Esophagus muscularis mucosa (tissue), 4 donors: Measurements from ENCODE around the gene SNAPC3. TPM values are rescaled to one million over a fixed set of nuclear protein-coding genes. Genes with fewer than 3 reads are reported as not detected.

Source experiments
- DNase-seq: peaks from one replicate; pipeline ENCODE4 v3.0.0-alpha.2; 2017; ENCODE audit errors: extremely low spot score
- H3K27ac ChIP-seq, 4 donors: fragments of 200-600 bp; sonication (generic); replicated peaks in 1 of 4; 1 replicate in 3 of 4; 2 replicates in 1 of 4; pipeline ENCODE4 v1.5.1; 2016 to 2019; ENCODE audit warnings: mild to moderate bottlenecking in 1 of 4
- H3K27me3 ChIP-seq, 4 donors: fragments of 200-600 bp; sonication (generic); one replicate each; pipeline versions ENCODE4 v1.5.1 to v1.6.0; 2016 to 2019
- H3K36me3 ChIP-seq, 4 donors: fragments of 200-600 bp; sonication (generic); one replicate each; pipeline ENCODE4 v1.5.1; 2016 to 2019
- H3K4me1 ChIP-seq, 4 donors: fragments of 200-600 bp; sonication (generic); one replicate each; pipeline ENCODE4 v1.5.1; 2016 to 2019
- H3K4me3 ChIP-seq, 4 donors: fragments of 200-600 bp; sonication (generic); 1 replicate in 2 of 4; 2 replicates in 2 of 4; pipeline ENCODE4 v1.5.1; 2016 to 2019; ENCODE audit warnings: mild to moderate bottlenecking in 4 of 4, moderate library complexity in 1 of 4
- H3K9me3 ChIP-seq, 4 donors: fragments of 200-600 bp; sonication (generic); 1 replicate in 3 of 4; 2 replicates in 1 of 4; pipeline ENCODE4 v1.5.1; 2016 to 2019
- EP300 ChIP-seq: sonication (generic); formaldehyde crosslinking; IDR thresholded peaks from one replicate; pipeline ENCODE4 v1.6.1; 2017; ENCODE audit warnings: antibody characterized with exemption
- POLR2A ChIP-seq: fragments of 450-650 bp; IDR thresholded peaks from one replicate; pipeline ENCODE4 v1.6.1; 2017; ENCODE audit warnings: antibody characterized with exemption, moderate library complexity, mild to moderate bottlenecking, low read depth
- POLR2AphosphoS5 ChIP-seq, 2 donors: sonication (generic); formaldehyde crosslinking; IDR thresholded peaks; one replicate each; pipeline ENCODE4 v1.6.1; 2017; ENCODE audit warnings: antibody characterized with exemption in 2 of 2
- whole genome bisulfite sequencing: methylation state at CpG from one replicate; pipeline ENCODE4 v1.1.5; 2018; 5-methylcytosine and 5-hydroxymethylcytosine counted together
- intact Hi-C: fragments of 100-400 bp; cut with DNase I; formaldehyde crosslinking; loops from one replicate; pipeline ENCODE4 v1.15.1; 2023
- total RNA-seq, 4 donors: library from RNA; depleted of rRNA; stranded (reverse); fragments of >200 nt; gene quantifications; one replicate each; pipeline versions ENCODE4 v1.1.0 to v1.2.1, GENCODE V29; 2016
- TF ChIP-seq, protein P1 (sequence below), 3 experiments: fragments of 200-600 bp in 2 of 3; fragments of 450-650 bp in 1 of 3; sonication (generic) in 2 of 3; IDR thresholded peaks; one replicate each; pipeline ENCODE4 v1.5.1; 2017 to 2019; ENCODE audit warnings: antibody characterized with exemption in 3 of 3, mild to moderate bottlenecking in 2 of 3, moderate library complexity in 1 of 3

The SNAPC3 gene
- total RNA-seq, 4 donors from 2014 or later, result 26.3 to 38.8 (median 34.6) TPM

GRCh38 chr9:15461601-15462000 is 38.9 kb downstream of the SNAPC3 start:
- 59% methylated on average over 2 of the region's 2 CpGs for WGBS
- no peaks in the 10 kb centered on the region for H3K27me3 ChIP-seq
- H3K36me3 ChIP-seq, result peaks cover 12 to 81% (median 56%) of the 10 kb centered on the region in 4 donors
- H3K4me1 ChIP-seq, result peaks cover 0 to 8% (median 0%) of the 10 kb centered on the region in 4 donors
- no peak for DNase-seq
- no peaks in the 10 kb centered on the region for H3K9me3 ChIP-seq
- H3K4me3 ChIP-seq, result no peak overlapping the region
- intact Hi-C loops, result no loop called here
- TF ChIP-seq, protein P1, sequence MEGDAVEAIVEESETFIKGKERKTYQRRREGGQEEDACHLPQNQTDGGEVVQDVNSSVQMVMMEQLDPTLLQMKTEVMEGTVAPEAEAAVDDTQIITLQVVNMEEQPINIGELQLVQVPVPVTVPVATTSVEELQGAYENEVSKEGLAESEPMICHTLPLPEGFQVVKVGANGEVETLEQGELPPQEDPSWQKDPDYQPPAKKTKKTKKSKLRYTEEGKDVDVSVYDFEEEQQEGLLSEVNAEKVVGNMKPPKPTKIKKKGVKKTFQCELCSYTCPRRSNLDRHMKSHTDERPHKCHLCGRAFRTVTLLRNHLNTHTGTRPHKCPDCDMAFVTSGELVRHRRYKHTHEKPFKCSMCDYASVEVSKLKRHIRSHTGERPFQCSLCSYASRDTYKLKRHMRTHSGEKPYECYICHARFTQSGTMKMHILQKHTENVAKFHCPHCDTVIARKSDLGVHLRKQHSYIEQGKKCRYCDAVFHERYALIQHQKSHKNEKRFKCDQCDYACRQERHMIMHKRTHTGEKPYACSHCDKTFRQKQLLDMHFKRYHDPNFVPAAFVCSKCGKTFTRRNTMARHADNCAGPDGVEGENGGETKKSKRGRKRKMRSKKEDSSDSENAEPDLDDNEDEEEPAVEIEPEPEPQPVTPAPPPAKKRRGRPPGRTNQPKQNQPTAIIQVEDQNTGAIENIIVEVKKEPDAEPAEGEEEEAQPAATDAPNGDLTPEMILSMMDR (IDR thresholded peaks at IDR 0.05), result no peak
- TF ChIP-seq EP300 (no peak), POLR2AphosphoS5 (IDR thresholded peaks at IDR 0.05) (no peak), POLR2A (no peak)
- no peak overlapping the region for H3K27ac ChIP-seq

DNA sequence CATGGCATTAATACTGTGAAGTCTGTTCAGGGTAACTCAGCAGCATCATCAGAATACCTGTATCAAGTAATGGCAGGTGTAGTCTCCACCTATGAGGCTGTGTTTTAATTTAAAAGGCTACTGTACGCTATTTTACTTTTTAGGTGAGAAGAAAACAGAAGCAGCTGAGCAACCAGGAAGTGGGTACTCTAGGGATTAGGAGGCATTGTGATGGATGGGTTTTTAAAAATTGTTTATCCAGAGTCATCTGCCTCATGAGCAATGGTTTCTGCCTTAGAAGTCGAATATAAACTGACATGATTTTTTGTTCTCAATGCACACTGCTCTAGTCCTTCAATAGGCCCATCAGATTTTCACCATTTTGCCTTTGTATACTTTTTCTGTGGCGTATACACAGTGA is 45.5 kb downstream of the SNAPC3 start:
- no peaks in the 10 kb centered on the region for H3K27me3 ChIP-seq
- peaks cover 11 to 54% (median 37%) of the 10 kb centered on the region in 4 donors for H3K36me3 ChIP-seq
- intact Hi-C loops, result no loop called here
- DNase-seq, result no peak
- TF ChIP-seq, protein P1 (IDR thresholded peaks at IDR 0.05), result no peak
- TF ChIP-seq POLR2AphosphoS5 (IDR thresholded peaks at IDR 0.05), result peak in 1 of 2 donors; percentile 15
- WGBS, result 46% methylated on average over 3 of the region's 3 CpGs
- no peaks in the 10 kb centered on the region for H3K9me3 ChIP-seq
- peaks cover 0 to 33% (median 16%) of the 10 kb centered on the region in 4 donors for H3K4me1 ChIP-seq
- H3K27ac ChIP-seq, result peak overlapping the region in 2 of 4 donors; percentile 12 to 36
- H3K4me3 ChIP-seq, result no peak overlapping the region

- TF ChIP-seq POLR2A, result no peak
- 52% methylated on average over 1 of the region's 1 CpG for WGBS
- no peak overlapping the region for H3K27ac ChIP-seq
- H3K4me3 ChIP-seq, result no peak overlapping the region
- no peaks in the 10 kb centered on the region for H3K27me3 ChIP-seq
- H3K9me3 ChIP-seq, result no peaks in the 10 kb centered on the region
- no peak for DNase-seq
- peaks cover 0 to 33% (median 16%) of the 10 kb centered on the region in 4 donors for H3K4me1 ChIP-seq
- H3K36me3 ChIP-seq, result peaks cover 11 to 54% (median 34%) of the 10 kb centered on the region in 4 donors
- intact Hi-C loops, result no loop called here
Measured at GRCh38 chr9:15469406-15469805, 46.7 kb downstream of the SNAPC3 start.

- TF ChIP-seq POLR2AphosphoS5 (IDR thresholded peaks at IDR 0.05) (no peak), POLR2A (no peak), EP300 (no peak)
- TF ChIP-seq, protein P1 (IDR thresholded peaks at IDR 0.05), result no peak
- intact Hi-C loops, result loop anchor here (10.0 kb wide), 1 partner anchor 45 kb away; the partner anchor contains the start of gene SNAPC3
- H3K27ac ChIP-seq, result no peak overlapping the region
Measured at GRCh38 chr9:15469862-15470261, 47.2 kb downstream of the SNAPC3 start.

DNA sequence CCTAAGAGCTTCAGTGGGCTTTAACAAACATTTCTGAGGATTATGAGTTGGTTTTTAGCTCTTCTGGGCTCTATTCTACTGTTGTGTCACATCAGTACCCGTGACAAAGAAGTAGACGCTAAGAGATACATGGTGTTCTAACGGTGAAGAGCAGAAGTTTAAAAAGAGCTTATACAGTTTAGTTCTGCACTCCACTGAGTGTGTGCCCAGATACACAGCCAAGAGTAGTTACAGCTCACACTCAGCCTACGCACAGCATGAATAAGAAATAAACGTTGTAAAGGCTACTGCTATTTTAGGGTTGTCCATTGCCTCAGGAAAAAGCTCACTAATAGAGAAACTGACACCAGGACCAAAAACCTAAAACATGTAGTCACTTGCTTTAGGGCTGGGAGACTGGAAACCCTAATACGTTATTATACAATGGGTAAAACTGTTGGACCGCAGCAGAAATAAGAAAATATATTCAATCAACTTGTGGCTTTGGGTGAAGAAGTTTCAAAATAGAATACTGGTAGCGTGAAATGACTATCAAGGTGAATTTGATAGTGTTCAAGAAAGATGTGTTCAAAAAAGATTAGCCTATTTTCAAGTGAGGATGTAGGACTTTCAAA is 53.4 kb downstream of the SNAPC3 start:
- peaks cover 3 to 36% (median 19%) of the 10 kb centered on the region in 4 donors for H3K36me3 ChIP-seq
- no peak overlapping the region for H3K4me3 ChIP-seq
- H3K9me3 ChIP-seq, result no peaks in the 10 kb centered on the region
- H3K27ac ChIP-seq, result no peak overlapping the region
- TF ChIP-seq EP300 (no peak), POLR2A (no peak), POLR2AphosphoS5 (IDR thresholded peaks at IDR 0.05) (no peak)
- TF ChIP-seq, protein P1 (IDR thresholded peaks at IDR 0.05), result no peak
- no peaks in the 10 kb centered on the region for H3K27me3 ChIP-seq
- 85% methylated on average over 8 of the region's 8 CpGs for WGBS
- peaks cover 0 to 5% (median 2%) of the 10 kb centered on the region in 4 donors for H3K4me1 ChIP-seq
- DNase-seq, result no peak
- intact Hi-C loops, result loop anchor here (10.0 kb wide), 1 partner anchor 51 kb away; the partner anchor contains the start of gene SNAPC3

More at GRCh38 chr9:15469862-15470261, 47.2 kb downstream of the SNAPC3 start:
- Histone ChIP-seq H3K9me3 (no peaks in the 10 kb centered on the region), H3K36me3 (peaks cover 11 to 54% (median 34%) of the 10 kb centered on the region in 4 donors), H3K4me3 (no peak overlapping the region), H3K27me3 (no peaks in the 10 kb centered on the region), H3K4me1 (peaks cover 0 to 30% (median 17%) of the 10 kb centered on the region in 4 donors)
- WGBS, result 76% methylated on average over 2 of the region's 2 CpGs
- no peak for DNase-seq
